NCI-H1417 treated with DMSO at 0.1 percent for 48 hours (cell line): ENCODE measurements around the gene ZWILCH.
"Not testable (repeated sequence)": the region's sequence is repeated elsewhere in the genome, so short reads cannot be mapped to it uniquely, and the experiment has no call there.

Experiments
- DNase-seq: peaks from one replicate; lab custom pipeline; 2025; lab: John Stamatoyannopoulos, UW

ZWILCH gene

GRCh38 chr15:66504563-66505429 lies at the start of gene ZWILCH, which contains the start of gene RPL4:
ZWILCH (plus strand) TSS chr15:66505326; CDS start chr15:66505339, 13 bp downstream.
RPL4 (minus strand) TSS chr15:66504855; CDS start chr15:66504790, 65 bp downstream.
- peak; percentile 54 for DNase-seq

DNA sequence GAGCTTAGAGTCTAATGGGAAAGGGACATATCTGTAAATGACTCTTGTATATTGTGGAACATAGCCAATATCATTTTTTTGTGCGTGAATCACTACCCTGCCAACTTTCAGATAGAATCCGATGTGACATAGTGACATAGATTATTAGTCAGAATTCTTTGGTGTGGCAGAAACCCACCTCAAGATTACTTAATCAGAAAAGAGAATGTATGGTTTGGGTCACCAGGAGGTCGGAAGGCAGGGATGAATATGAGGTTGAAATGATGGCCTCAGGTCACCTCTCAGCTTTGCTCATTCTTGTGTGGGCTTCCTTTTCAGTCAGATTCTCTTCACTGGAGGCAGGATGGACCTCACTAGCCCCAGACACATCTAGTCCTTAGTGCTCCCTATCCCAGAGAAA lies 48.9 kb upstream of the ZWILCH start:
- no peak for DNase-seq

DNA sequence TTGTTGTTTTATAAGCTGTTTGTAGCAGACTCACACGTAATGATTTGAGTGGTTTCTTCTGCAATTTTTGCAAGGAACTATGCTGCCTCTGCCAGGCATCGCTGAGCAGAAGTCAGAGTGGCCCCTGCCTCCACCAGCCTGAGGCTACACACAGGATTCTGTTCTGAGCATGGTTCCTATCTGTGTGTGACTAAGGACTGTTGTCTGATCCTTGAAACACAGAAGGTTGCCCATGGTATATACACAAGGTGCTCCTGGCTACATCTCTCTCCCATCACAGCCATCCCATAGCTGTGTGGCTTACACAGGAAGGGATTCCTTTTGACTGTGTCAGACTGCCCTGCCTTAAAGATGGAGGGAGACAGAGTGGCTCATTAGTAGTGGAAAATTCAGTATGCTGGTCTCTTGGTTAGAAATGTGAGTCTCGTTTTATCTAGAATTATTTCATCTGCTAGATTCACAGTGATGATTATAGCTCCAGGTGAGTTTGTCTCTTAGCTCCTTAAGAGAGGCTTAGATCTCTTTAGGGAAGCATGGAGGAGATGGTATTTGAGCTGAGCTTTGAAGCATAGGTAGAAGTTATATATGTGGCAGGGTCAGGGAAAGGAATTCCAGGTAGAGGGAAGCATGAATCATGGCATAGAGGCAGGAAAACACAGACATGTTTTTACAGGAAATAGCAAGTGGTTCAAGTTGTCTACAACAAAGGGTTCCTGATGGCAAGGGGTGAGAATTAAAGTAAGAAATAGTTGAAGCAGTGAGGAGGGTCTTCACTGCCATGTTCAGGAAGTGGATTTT lies 45.1 kb upstream of the ZWILCH start:
- no peak for DNase-seq

DNA sequence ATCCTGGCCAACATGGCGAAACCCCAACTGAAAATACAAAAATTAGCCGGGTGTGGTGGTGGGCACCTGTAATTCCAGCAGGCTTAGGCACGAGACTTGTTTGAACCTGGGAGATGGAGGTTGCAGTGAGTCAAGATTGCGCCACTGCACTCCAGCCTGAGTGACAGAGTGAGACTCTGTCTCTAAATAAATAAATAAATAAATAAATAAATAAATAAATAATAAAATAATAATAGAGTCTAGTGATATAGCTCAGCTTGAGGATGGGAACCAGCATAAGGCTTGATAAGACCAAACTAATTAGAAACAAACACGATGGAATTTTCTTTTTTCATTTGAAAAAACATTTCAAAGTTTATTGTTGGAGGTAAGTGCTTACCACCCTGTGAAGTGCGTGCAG lies 43.8 kb upstream of the ZWILCH start:
- DNase-seq, result not testable (repeated sequence)

DNA sequence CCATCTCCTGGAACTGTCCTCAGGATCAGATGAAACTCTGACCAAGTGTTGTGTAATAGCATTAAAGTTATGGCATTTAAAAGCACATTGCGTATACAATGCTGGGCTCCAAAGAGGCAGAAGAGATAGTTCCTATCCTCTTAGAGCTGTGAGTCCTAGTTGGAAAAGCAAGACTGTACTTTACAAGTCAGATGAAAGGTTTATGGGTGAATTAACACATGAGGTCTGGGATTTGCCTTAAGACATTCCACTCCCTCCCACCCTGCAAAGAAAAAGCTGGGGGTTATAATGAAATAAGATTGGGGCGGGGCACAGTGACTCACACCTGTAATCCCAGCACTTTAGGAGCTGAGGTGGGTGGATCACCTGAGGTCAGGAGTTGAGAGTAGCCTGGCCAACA lies 43.2 kb upstream of the ZWILCH start:
- DNase-seq, result no peak

- no peak for DNase-seq
These were observed 42.5 kb upstream of the ZWILCH start for GRCh38 chr15:66462627-66463026.

- not testable (repeated sequence) for DNase-seq
These were observed 39.8 kb upstream of the ZWILCH start for GRCh38 chr15:66465294-66465693.

GRCh38 chr15:66467162-66468040 lies 37.7 kb upstream of the ZWILCH start:
- not testable (repeated sequence) for DNase-seq

- not testable (repeated sequence) for DNase-seq
These were observed 34.3 kb upstream of the ZWILCH start for GRCh38 chr15:66470825-66471224.

DNA sequence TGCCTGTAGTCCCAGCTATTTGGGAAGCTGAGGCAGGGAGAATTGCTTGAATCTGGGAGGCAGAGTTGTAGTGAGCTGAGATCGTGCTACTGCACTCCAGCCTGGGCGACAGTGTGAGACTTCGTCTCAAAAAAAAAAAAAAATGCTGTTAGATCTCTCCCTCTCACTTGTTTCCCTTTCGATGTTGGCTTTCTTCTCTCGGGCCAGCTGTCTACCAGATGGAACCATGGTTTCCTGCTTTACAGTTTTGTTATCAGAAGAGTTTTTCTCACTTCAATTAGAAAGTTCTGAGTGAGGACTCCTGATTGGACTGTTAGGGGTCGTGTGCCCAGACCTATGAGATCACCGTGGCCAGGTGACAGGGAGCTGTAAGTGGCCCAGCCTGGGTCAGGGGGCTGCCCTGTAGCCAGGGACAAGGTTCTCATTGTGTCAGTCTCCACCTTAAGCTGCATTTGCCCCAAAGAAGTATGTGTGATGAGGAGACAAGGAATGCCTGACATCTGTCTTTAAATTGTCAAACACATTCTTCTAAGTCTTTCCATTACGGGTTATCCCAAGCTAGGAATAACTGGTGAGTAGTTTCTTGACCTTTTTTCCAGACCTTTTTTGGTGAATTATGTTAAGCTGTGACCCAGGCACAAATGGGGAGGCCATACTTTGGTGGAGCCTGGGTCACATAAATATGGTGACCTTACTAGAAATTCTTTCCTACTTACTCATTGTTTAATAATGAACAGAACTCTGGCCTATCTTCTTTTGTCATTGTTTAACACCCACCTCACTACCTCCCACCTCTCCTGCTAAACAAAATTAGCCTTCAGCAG lies 32.7 kb upstream of the ZWILCH start:
- DNase-seq, result no peak

DNA sequence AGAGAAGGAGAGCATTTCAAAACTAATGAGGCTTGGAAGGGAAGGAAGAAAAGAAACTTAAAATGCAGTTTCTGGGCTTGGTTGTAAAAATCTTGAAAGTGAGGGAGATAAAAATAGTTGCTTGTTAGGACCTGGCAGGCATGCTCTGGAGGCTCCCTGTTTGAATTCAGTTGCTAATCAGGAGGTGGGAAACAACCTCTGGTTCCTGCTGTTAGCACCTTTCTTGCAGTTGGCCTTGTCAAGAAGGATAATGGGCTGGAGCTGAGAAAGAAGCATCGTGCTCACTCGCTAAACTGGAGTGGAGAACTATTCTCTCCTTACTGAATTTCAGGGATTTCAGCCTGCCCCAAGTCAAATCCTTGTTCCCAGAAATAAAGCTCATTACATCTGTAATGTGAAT lies 31.0 kb upstream of the ZWILCH start:
- no peak for DNase-seq

DNA sequence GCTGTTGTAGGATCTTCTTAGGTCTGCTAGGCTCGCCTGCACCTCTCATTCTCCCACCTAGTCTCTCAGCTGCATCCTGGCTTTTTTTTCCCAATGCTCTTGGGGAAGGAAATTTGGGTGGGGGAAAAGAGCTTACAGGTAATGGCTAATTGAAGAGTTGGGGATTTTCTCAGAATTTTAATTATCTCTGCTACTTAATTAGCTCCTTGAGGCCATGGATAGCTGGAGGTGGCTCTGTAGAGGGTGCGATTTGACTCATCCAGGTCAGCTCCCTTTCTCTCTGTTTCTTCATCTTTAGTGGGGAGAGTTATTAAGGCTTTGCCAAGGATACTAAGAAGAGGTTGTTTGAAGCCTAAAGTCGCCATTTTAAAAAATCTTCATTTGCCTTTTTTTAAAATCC lies 30.2 kb upstream of the ZWILCH start:
- no peak for DNase-seq

GRCh38 chr15:66476535-66476934 lies 28.6 kb upstream of the ZWILCH start:
- DNase-seq, result no peak

DNA sequence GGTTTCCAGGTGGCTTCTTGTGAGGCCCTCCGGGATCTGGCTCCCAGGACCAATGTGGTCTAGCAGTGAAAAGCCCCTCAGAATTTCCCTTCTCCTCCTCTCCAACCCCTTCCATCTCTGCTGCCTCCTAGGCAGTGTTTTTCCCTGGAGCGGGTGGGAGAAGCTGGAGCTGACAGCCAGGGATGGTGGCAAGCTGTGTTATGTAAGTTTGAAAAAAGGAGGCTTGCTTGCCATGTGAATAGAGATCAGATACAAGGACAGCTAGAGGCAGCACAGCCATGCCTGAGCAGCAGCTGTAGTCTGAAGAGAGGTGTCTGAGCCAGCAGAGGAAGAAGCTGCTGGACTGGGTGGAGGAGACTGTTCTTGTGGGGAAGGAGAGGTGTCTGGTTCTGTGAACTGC lies 28.1 kb upstream of the ZWILCH start:
- DNase-seq, result no peak

GRCh38 chr15:66480267-66480666 lies 24.9 kb upstream of the ZWILCH start:
- no peak for DNase-seq

DNA sequence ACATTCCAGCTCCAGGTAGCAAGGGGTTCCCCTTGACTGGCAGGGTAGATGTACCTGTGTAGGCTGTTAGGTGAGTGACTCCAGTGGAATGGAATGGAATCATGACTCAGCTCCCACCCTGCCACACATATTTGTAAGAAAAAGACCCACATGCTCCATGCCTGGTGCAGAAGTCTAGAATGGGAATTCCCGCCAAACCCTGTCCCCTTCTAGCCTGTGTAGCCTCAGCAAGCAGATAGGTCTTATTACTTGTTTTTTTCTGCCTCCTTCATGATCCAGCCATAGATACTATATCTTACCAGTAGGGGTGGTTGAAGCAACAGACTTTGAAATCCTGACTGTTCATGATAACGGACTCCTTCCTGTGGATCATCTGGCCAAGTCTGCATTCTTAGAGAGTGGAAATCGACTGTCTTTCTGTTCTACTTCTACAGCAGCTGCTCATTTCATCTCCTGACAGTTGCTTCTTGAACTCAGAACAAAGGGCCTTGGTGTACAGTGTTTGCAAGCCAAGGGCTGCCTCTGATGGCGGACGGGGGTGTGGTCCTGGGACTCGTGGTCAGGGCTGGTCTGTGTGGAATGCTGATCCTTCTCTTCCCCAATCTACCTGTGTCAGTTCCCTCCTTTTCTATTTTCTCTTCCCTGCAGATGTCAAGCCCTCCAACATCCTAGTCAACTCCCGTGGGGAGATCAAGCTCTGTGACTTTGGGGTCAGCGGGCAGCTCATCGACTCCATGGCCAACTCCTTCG lies 23.8 kb upstream of the ZWILCH start:
- DNase-seq, result no peak

DNA sequence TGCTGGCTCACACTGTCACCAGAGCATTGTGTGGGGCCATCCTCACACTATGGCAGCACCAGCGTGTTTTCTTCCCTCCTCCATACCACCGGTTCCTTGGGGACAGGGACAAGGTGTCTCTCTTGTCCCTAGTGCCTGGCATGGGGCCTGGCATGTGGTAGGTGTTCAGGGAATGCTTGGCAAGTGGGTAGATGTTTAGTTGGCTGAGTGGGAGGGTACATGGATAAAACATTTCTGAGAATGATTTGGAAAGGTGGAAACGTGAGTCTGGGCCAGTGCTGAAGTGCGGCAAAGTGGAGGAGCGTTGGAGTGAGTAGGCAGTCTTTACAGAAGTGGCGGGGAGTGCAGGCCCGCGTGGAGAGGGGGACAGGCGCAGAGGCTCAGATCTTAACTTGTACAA lies 22.6 kb upstream of the ZWILCH start:
- no peak for DNase-seq

- no peak for DNase-seq
These were observed 22.0 kb upstream of the ZWILCH start for GRCh38 chr15:66483131-66483566.

- DNase-seq, result no peak
These were observed 20.5 kb upstream of the ZWILCH start for GRCh38 chr15:66484539-66485112.

DNA sequence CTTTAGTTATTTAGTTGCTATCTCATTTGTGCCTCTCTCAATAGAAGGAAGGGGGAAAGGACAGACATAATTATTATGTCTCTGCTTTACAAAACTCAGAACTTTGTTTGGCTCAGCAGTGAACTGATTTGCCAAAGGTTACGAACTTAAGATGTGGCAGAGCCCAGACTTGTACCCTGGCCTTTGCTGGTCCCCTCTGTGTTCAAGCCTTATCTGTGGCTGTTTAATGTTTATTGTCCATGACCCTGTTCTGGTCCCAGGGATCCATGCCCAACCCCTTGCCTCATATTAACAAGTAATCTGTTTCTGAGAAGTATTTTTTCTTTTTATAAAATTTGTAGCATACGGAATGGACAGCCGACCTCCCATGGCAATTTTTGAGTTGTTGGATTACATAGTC lies 18.2 kb upstream of the ZWILCH start:
- no peak for DNase-seq
